GM12891 (cell line): ENCODE measurements around the gene CRTC3.

ENCODE experiments used
- POLR2A ChIP-seq: IDR thresholded peaks from 2 replicates; pipeline ENCODE4 v1.6.1; 2011; ENCODE audit warnings: low read depth, low read length, control low read depth
- POLR2AphosphoS5 ChIP-seq: IDR thresholded peaks from 2 replicates; pipeline ENCODE4 v1.6.1; 2011; ENCODE audit warnings: low read depth, low read length, control low read depth

GRCh38 chr15:90642464-90643300, 113.0 kb downstream of the CRTC3 start:
- no peak for TF ChIP-seq POLR2A
- no peak for TF ChIP-seq POLR2AphosphoS5
